Stimulated activated CD4-positive, alpha-beta T cell treated with anti-CD3 and anti-CD28 coated beads, Interleukin-4, amount 100 ng/mL, for 4 hours (primary cell): ENCODE measurements around the gene RASA4.
"Not testable (repeated sequence)": the region's sequence is repeated elsewhere in the genome, so short reads cannot be mapped to it uniquely, and the experiment has no call there.

Experiments
- DNase-seq, 2 experiments: peaks; one replicate each; pipeline ENCODE4 v3.0.0-alpha.2; 2020

The RASA4 gene

DNA sequence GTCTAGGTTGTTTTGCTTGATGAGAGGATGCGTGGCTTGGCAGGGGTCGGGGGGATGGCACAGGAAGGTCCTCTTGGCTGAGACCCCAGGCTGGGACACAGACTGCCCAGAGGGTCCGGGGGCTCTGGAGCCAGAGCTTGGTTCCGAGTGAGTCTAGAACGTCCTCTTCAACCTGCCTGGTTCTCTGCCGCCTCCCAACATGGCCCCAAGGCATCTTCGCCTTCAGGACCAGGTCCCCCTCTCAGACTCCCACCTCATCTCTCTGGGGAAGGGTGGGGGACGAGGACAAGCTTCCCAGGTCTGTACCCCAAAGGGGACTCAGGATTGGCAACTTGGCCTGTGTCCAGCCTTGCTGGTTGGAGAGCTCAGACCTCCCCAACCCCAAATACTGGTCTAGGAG, 74.5 kb downstream of the RASA4 start:
- not testable (repeated sequence) for DNase-seq

- DNase-seq, result not testable (repeated sequence)
Measured at GRCh38 chr7:102540604-102541003, 76.0 kb downstream of the RASA4 start.

DNA sequence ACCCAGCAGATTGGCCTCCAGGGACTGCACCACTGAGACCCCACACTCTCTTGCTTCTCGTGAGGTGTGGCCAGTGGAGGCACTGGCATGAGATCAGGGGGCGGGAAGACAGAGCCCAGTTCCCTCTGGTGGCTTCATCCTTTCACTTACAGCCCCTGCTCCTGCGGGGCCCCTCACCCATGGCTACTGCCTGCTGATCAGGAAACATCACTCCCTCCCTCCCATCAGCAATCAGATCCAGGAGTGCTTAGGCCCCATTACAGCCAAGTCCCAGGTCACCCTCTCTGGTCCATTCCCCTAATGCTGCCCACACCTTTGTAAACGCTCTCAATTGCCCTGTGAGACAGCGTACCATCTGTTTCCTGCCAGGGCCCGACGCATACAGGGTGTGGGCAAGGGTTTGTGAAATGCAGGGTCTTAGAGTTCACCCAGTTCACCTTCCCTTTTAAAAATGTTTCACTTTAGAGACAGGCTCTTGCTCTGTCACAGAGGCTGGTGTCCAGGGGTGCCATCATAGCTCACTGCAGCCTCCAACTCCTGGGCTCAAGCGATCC, 81.4 kb downstream of the RASA4 start:
- DNase-seq, result not testable (repeated sequence)

GRCh38 chr7:102532127-102532526, 84.4 kb downstream of the RASA4 start:
- DNase-seq, result not testable (repeated sequence)

DNA sequence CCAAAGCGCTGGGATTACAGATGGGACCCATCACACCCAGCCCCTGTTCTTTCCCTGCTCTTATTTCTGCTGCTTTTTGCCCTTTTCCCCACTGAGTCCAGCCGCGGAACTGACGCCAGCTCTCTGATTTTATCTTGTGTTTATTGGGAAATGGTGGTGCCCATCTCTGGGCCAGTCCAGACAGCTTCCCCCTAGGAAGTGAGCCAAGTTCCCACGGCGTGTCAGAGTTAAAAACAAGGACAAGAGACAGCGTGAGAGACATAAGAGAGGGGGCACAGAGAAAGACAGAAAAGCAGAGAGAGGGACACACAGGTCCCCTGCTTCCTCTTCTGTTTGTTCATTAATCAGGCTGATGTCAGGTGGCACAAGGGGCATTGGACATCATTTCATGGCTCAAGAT, 85.0 kb downstream of the RASA4 start:
- DNase-seq, result not testable (repeated sequence)

GRCh38 chr7:102527822-102528793, 88.4 kb downstream of the RASA4 start:
- not testable (repeated sequence) for DNase-seq

- DNase-seq, result not testable (repeated sequence)
Measured at GRCh38 chr7:102527182-102527581, 89.4 kb downstream of the RASA4 start.

GRCh38 chr7:102524803-102525202, 91.8 kb downstream of the RASA4 start:
- DNase-seq, result not testable (repeated sequence)
